Measurements from ENCODE around the gene OSBPL10.
"Not testable (repeated sequence)": the region's sequence is repeated elsewhere in the genome, so short reads cannot be mapped to it uniquely, and the experiment has no call there.

Gene OSBPL10

GRCh38 chr3:31892916-31893573 is 88.0 kb downstream of the OSBPL10 start:
- DNase-seq (ENCODE audit: extremely low read depth in 1 of 2, low read depth in 1 of 2): no peak

- DNase-seq (ENCODE audit: extremely low read depth in 1 of 2, low read depth in 1 of 2): no peak
Observed at GRCh38 chr3:31892500-31892899, 88.6 kb downstream of the OSBPL10 start.

DNA sequence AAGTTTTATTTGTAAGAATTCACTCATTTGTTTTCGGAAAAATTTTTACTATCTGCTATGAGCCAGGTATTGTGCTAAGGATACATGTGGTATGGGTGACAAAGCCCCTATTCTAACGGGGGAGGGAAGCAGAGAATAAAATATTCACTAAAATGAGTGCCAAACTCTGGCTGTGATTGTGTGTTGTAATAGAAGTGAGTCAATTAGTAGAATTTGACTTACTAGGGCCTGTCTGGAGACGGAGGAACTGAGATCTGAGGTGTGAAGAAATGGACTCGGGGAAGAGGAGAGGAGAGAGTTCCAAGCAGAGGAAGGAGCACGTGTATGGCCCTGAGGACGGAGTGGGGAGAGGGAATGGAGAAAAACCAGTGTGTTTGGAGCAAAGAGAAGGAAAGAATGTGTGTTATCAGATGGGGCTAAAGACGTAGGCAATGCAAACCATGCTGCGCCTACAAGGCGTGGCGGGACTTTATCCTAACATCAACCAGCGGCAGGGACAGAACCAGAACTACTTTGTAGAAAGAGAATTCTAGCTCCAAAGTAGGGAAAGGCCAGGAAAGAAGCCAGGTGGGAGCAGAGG is 89.1 kb downstream of the OSBPL10 start:
- no peak for DNase-seq (ENCODE audit: extremely low read depth in 1 of 2, low read depth in 1 of 2)

- no peak for DNase-seq (ENCODE audit: extremely low read depth in 1 of 2, low read depth in 1 of 2)
Observed at GRCh38 chr3:31890742-31891469, 90.2 kb downstream of the OSBPL10 start.

- no peak for DNase-seq (ENCODE audit: extremely low read depth in 1 of 2, low read depth in 1 of 2)
Observed at GRCh38 chr3:31890007-31890406, 91.1 kb downstream of the OSBPL10 start.

GRCh38 chr3:31885235-31885634 is 95.8 kb downstream of the OSBPL10 start:
- no peak for DNase-seq (ENCODE audit: extremely low read depth in 1 of 2, low read depth in 1 of 2)

- DNase-seq (ENCODE audit: extremely low read depth in 1 of 2, low read depth in 1 of 2): no peak
Observed at GRCh38 chr3:31884251-31884650, 96.8 kb downstream of the OSBPL10 start.

DNA sequence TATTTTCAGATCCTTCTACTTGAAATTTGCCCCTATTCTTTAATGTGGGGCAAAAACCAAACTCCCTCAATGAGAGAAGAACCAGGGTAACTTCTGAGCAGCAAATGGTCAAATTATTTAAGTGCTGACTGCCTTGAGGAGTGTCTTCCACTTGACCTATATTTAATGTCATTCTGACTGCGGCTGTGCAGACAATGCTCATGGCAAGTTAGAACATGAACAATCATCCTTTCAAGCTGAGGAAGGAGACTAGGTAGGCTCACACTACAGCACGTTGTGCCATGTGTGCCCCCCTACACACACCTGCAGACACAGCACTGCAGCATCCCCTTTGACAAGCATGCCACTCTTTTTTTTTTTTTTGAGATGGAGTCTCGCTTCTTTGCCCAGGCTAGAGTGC is 98.2 kb downstream of the OSBPL10 start:
- no peak for DNase-seq (ENCODE audit: extremely low read depth in 1 of 2, low read depth in 1 of 2)

DNA sequence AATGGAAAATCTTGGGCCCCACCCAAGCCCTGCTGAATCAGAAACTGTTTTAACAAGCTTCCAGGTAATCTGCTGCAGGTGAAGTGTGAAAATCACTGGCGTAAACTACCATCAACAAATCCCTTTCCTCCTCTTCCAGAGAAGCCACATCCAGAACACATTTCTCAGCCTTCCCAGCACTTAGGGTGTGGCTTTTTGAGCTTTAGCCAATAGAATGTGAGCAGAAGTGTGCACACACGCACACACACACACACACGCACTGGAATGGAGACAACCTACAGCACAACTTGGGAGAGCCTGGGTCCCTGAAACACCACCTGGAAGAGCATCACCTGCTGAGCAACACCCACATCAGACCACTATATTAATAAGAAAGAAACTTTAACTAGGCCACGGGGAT is 98.6 kb downstream of the OSBPL10 start:
- no peak for DNase-seq (ENCODE audit: extremely low read depth in 1 of 2, low read depth in 1 of 2)

GRCh38 chr3:31880482-31881078 is 100.5 kb downstream of the OSBPL10 start:
- DNase-seq (ENCODE audit: extremely low read depth in 1 of 2, low read depth in 1 of 2): no peak

- no peak for DNase-seq (ENCODE audit: extremely low read depth in 1 of 2, low read depth in 1 of 2)
Observed at GRCh38 chr3:31880020-31880419, 101.0 kb downstream of the OSBPL10 start.

DNA sequence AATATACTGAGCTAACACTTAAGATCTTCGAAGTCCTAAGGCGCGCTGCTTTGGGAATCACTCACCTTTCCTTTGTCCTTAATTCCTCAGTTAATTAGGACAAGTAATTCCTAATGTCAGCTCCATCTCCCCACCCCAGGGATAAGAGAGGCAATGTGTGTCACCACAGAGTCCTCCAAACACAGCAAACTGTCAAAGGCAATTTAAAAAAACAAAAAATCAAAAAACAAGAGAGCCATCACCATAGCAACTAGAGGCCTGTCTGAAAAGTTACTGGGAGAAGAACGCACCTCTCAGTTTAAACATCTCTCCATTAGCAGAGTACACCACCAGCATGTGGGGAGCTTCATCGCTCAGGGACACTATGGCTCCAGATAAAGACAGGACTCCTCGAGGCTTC is 101.7 kb downstream of the OSBPL10 start:
- DNase-seq (ENCODE audit: extremely low read depth in 1 of 2, low read depth in 1 of 2): no peak

DNA sequence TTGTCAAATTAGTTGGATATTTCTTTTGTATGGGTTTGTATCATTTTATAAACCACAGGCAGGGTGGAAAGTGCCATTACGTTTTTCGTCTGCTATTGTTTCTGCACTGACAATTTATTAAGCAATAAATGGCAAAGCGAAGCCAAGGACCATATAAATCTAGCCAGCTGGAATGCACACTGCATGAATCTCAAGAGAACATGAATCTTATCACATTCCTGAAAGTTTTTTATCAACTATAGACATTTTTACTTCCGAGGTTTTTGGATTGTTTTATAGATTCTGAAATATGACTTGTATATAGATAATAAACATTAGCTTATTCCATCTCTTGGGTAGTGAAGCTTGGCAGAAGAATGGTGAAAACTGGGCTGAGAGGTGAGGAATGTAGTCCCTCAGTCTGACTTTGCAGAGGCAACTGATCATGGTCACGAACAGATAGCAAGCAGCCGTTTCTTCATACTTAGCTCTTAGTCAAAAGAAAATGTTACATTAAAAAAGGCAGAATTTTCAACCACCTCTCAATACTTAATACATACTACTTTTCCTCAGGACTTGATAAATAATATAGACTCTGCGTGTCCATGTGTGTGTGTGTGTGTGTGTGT is 102.7 kb downstream of the OSBPL10 start:
- no peak for DNase-seq (ENCODE audit: extremely low read depth in 1 of 2, low read depth in 1 of 2)

DNA sequence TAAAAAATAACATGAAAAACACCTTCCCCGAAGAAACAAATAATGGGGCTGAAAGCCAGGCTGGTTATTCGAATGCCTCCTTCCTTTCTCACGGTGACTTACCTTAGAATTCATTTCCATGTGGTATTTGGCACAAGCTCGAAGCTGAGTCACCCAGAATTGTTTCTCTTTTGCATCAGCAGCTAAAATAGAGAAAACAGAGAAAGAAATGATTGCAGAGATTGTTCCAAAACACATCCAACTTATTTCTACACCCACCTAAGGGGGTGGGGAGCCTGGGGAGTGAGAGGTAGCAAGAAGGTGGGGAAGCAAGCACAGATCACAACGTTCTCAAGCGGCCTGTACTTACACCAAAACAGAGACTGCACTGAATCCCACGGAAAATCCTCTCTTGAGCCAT is 104.7 kb downstream of the OSBPL10 start:
- no peak for DNase-seq (ENCODE audit: extremely low read depth in 1 of 2, low read depth in 1 of 2)

GRCh38 chr3:31875437-31875836 is 105.6 kb downstream of the OSBPL10 start:
- DNase-seq (ENCODE audit: extremely low read depth in 1 of 2, low read depth in 1 of 2): no peak

GRCh38 chr3:31873254-31873820 is 107.7 kb downstream of the OSBPL10 start:
- DNase-seq (ENCODE audit: extremely low read depth in 1 of 2, low read depth in 1 of 2): no peak

DNA sequence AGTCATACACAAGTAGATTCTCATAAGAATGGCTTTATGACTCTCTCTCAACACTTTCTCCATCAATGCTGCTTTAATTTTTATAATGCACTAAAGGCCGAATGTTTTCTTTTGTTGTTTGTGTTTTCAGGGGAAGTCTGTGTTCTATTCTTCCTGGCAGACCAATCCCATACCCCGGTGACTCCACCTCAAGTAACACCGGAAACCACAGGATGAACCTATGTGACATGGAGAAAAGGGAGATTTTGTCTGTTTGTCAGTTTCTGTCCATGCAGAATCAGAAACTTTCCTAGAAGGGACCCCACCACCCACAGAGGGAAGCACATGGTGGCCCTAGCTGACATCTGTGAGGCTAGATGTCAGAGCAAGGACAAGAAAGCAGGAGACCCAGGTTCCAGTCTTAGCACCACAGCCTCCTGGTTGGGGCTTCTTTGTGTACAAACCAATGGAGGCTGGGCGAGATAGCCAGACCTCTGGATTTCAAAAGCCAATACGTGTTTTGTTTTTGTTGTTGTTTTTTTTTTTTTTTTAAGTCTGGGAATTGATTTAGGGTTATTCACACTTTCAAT is 109.0 kb downstream of the OSBPL10 start:
- no peak for DNase-seq (ENCODE audit: extremely low read depth in 1 of 2, low read depth in 1 of 2)

DNA sequence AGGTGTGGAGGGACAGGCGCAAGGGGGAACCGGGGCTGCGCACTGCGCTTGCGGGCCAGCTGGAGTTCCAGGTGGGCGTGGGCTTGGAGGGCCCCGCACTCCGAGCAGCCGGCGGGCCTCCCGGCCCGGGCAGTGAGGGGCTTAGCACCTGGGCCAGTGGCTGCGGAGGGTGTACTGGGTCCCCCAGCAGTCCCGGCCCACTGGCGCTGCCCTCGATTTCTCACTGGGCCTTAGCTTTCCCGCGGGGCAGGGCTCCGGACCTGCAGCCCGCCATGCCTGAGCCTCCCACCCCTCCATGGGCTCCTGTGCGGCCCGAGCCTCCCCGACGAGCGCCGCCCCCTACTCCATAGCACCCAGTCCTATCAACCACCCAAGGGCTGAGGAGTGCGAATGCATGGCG is 111.0 kb downstream of the OSBPL10 start:
- not testable (repeated sequence) for DNase-seq (ENCODE audit: extremely low read depth in 1 of 2, low read depth in 1 of 2)

- no peak for DNase-seq (ENCODE audit: extremely low read depth in 1 of 2, low read depth in 1 of 2)
Observed at GRCh38 chr3:31868236-31868635, 112.8 kb downstream of the OSBPL10 start.

DNA sequence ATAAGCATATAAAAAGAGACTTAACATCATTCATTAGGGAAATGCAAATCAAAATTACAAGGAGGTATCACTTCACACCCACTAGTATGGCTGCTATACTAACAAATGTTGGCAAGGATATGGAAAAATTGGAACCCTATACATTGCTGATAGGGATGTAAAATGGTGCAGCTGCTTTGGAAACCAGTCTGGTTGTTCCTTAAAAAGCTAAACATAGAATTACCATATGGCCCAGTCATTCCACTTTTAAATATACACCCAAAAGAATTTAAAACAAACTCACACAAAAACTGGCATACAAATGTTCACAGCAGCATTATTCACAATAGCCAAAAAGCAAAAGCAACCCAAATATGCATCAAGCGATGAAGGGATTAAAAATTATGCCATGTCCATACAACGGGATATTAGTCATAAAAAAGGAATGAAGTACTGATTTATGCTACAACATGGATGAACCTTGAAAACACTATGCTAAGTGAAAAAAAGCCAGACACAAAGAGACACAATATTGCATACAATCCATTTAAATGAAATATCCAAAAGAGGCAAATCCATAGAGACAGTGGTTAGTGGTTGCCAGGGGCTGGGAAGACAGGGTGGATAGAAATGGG is 118.3 kb downstream of the OSBPL10 start:
- DNase-seq (ENCODE audit: extremely low read depth in 1 of 2, low read depth in 1 of 2): no peak
